ENCODE data around the gene HOXD3. TPM values are rescaled to one million over a fixed set of nuclear protein-coding genes. Genes with fewer than 3 reads are reported as not detected.

Gene HOXD3
- total RNA-seq, 2 experiments from 2014 or later: not detected

- peak overlapping the region; percentile 50 for H3K27ac Mint-ChIP-seq
- peak overlapping the region; percentile 70 for H3K4me3 Mint-ChIP-seq
- H3K9me3 Mint-ChIP-seq: no peaks in the 10 kb centered on the region
- intact Hi-C loops (cut with DNase I, micrococcal nuclease): loop anchor here in 1 of 2 experiments (5.0 to 10.0 kb wide), 2 partner anchors 43 to 1284 kb away; no protein-coding TSS in a partner anchor
- H3K4me1 Mint-ChIP-seq (ENCODE audit: low read depth): peaks cover 45% of the 10 kb centered on the region
- DNase-seq (peak in 2 of 14 experiments; percentile 38 to 54), ATAC-seq (ENCODE audit: poor library complexity) (peak; percentile 36)
- H3K36me3 ChIP-seq (ENCODE audit: insufficient read depth, low read length): no peaks in the 10 kb centered on the region
- peaks cover 0 to 18% of the 10 kb centered on the region in 2 experiments for H3K9me3 ChIP-seq (ENCODE audit: control insufficient read depth in 1 of 2, insufficient read depth in 1 of 2, low read length in 2 of 2)
- peaks cover 33% of the 10 kb centered on the region for H3K4me1 ChIP-seq (ENCODE audit: insufficient read depth, low read length)
- TF ChIP-seq CTCF (IDR thresholded peaks at IDR 0.05): no peak
- no peaks in the 10 kb centered on the region for H3K36me3 Mint-ChIP-seq (ENCODE audit: low read depth)
- no peak overlapping the region for H3K4me3 ChIP-seq (ENCODE audit: low read length)
- H3K27ac ChIP-seq (ENCODE audit: low read depth in 1 of 2, low read length in 2 of 2): no peak overlapping the region
- CTCF ChIA-PET: no interaction called here
- POLR2A ChIA-PET: interaction anchor here (0.9 kb wide), 1 partner anchor 14 kb away, joined by 3 read pairs; no protein-coding TSS in a partner anchor
- H3K27me3 ChIP-seq (ENCODE audit: control insufficient read depth in 1 of 2, insufficient read depth in 2 of 2, low read length in 2 of 2): peaks cover 83 to 92% of the 10 kb centered on the region in 2 experiments
- peaks cover 90% of the 10 kb centered on the region for H3K27me3 Mint-ChIP-seq
These were observed 26.8 kb upstream of the HOXD3 start for GRCh38 chr2:176130147-176130956.

GRCh38 chr2:176130957-176131847 is 25.9 kb upstream of the HOXD3 start:
- Histone ChIP-seq H3K9me3 (ENCODE audit: control insufficient read depth in 1 of 2, insufficient read depth in 1 of 2, low read length in 2 of 2) (peaks cover 0 to 23% of the 10 kb centered on the region in 2 experiments), H3K4me1 (ENCODE audit: insufficient read depth, low read length) (peaks cover 39% of the 10 kb centered on the region), H3K36me3 (ENCODE audit: insufficient read depth, low read length) (no peaks in the 10 kb centered on the region), H3K4me3 (ENCODE audit: low read length) (no peak overlapping the region), H3K27ac (ENCODE audit: low read depth in 1 of 2, low read length in 2 of 2) (no peak overlapping the region), H3K27me3 (ENCODE audit: control insufficient read depth in 1 of 2, insufficient read depth in 2 of 2, low read length in 2 of 2) (peaks cover 83 to 92% of the 10 kb centered on the region in 2 experiments)
- DNase-seq (no peak), ATAC-seq (ENCODE audit: poor library complexity) (no peak)
- Mint-ChIP-seq H3K27me3 (peaks cover 90% of the 10 kb centered on the region), H3K4me3 (peak overlapping the region; percentile 70), H3K4me1 (ENCODE audit: low read depth) (peaks cover 52% of the 10 kb centered on the region), H3K9me3 (no peaks in the 10 kb centered on the region), H3K36me3 (ENCODE audit: low read depth) (no peaks in the 10 kb centered on the region), H3K27ac (peak overlapping the region; percentile 50)
- CTCF ChIA-PET: no interaction called here
- no peak for TF ChIP-seq CTCF (IDR thresholded peaks at IDR 0.05)
- POLR2A ChIA-PET: interaction anchor here (0.7 to 0.9 kb wide), 2 partner anchors 13 to 39 kb away, joined by 3 read pairs; no protein-coding TSS in a partner anchor
- intact Hi-C loops (cut with DNase I, micrococcal nuclease): loop anchor here in 1 of 2 experiments (5.0 to 10.0 kb wide), 2 partner anchors 44 to 1284 kb away; no protein-coding TSS in a partner anchor

- peaks cover 83 to 92% of the 10 kb centered on the region in 2 experiments for H3K27me3 ChIP-seq (ENCODE audit: control insufficient read depth in 1 of 2, insufficient read depth in 2 of 2, low read length in 2 of 2)
- no peak overlapping the region for H3K27ac Mint-ChIP-seq
- POLR2A ChIA-PET: no interaction called here
- no peak overlapping the region for H3K27ac ChIP-seq (ENCODE audit: low read depth in 1 of 2, low read length in 2 of 2)
- peaks cover 44% of the 10 kb centered on the region for H3K4me1 ChIP-seq (ENCODE audit: insufficient read depth, low read length)
- H3K27me3 Mint-ChIP-seq: peaks cover 88% of the 10 kb centered on the region
- H3K4me3 ChIP-seq (ENCODE audit: low read length): peak overlapping the region; percentile 36
- peaks cover 0 to 27% of the 10 kb centered on the region in 2 experiments for H3K9me3 ChIP-seq (ENCODE audit: control insufficient read depth in 1 of 2, insufficient read depth in 1 of 2, low read length in 2 of 2)
- no peak for TF ChIP-seq CTCF (IDR thresholded peaks at IDR 0.05)
- peak overlapping the region; percentile 71 for H3K4me3 Mint-ChIP-seq
- ATAC-seq (ENCODE audit: poor library complexity) (no peak), DNase-seq (no peak)
- H3K9me3 Mint-ChIP-seq: no peaks in the 10 kb centered on the region
- H3K36me3 ChIP-seq (ENCODE audit: insufficient read depth, low read length): no peaks in the 10 kb centered on the region
- peaks cover 55% of the 10 kb centered on the region for H3K4me1 Mint-ChIP-seq (ENCODE audit: low read depth)
- no peaks in the 10 kb centered on the region for H3K36me3 Mint-ChIP-seq (ENCODE audit: low read depth)
- intact Hi-C loops (cut with DNase I, micrococcal nuclease): loop anchor here in 1 of 2 experiments (5.0 to 10.0 kb wide), 2 partner anchors 45 to 1283 kb away; no protein-coding TSS in a partner anchor
- CTCF ChIA-PET: interaction anchor here (0.9 kb wide), 1 partner anchor 12 kb away, joined by 5 read pairs; no protein-coding TSS in a partner anchor
These were observed 25.3 kb upstream of the HOXD3 start for GRCh38 chr2:176131848-176132158.

Data from CD4-positive, alpha-beta T cell (primary cell).